NB4 (cell line): ENCODE measurements around the gene FRY.

Experiments
- CTCF ChIP-seq: IDR thresholded peaks from one replicate; pipeline ENCODE4 v1.5.1; 2012; ENCODE audit warnings: low read depth, low read length
- MAX ChIP-seq: IDR thresholded peaks from 2 replicates; pipeline ENCODE4 v1.6.1; 2011; ENCODE audit warnings: low read depth, low read length
- MYC ChIP-seq: IDR thresholded peaks from 2 replicates; pipeline ENCODE4 v1.6.1; 2011; ENCODE audit warnings: low read depth, low read length
- POLR2A ChIP-seq: IDR thresholded peaks from 2 replicates; pipeline ENCODE4 v1.6.1; 2011; ENCODE audit warnings: mild to moderate bottlenecking; ENCODE audit not compliant: insufficient read length; ENCODE audit errors: extremely low read depth

- TF ChIP-seq CTCF (no peak), POLR2A (no peak), MAX (no peak), MYC (no peak)
Measured at GRCh38 chr13:32224916-32225315, 193.3 kb downstream of the FRY start.
